Vagina (tissue), 2 donors: ENCODE data around the gene CFTR.

Experiments used
- POLR2A ChIP-seq, 2 donors: fragments of 450-650 bp; IDR thresholded peaks; one replicate each; pipeline ENCODE4 v1.6.1; 2017; ENCODE audit warnings: antibody characterized with exemption in 2 of 2, mild to moderate bottlenecking in 2 of 2, moderate library complexity in 2 of 2
- POLR2AphosphoS5 ChIP-seq, 2 donors: sonication (generic); formaldehyde crosslinking; IDR thresholded peaks; one replicate each; pipeline ENCODE4 v1.9.0; 2017; ENCODE audit warnings: antibody characterized with exemption in 2 of 2, mild to moderate bottlenecking in 2 of 2, low read depth in 1 of 2; ENCODE audit not compliant: insufficient read depth in 1 of 2
- TF ChIP-seq, protein P1 (sequence below), 3 experiments: fragments of 450-650 bp in 2 of 3; fragments of 200-600 bp in 1 of 3; sonication (generic) in 1 of 3; IDR thresholded peaks; one replicate each; pipeline ENCODE4 v1.5.1; 2017 to 2019; ENCODE audit warnings: antibody characterized with exemption in 3 of 3, mild to moderate bottlenecking in 2 of 3, moderate library complexity in 2 of 3

DNA sequence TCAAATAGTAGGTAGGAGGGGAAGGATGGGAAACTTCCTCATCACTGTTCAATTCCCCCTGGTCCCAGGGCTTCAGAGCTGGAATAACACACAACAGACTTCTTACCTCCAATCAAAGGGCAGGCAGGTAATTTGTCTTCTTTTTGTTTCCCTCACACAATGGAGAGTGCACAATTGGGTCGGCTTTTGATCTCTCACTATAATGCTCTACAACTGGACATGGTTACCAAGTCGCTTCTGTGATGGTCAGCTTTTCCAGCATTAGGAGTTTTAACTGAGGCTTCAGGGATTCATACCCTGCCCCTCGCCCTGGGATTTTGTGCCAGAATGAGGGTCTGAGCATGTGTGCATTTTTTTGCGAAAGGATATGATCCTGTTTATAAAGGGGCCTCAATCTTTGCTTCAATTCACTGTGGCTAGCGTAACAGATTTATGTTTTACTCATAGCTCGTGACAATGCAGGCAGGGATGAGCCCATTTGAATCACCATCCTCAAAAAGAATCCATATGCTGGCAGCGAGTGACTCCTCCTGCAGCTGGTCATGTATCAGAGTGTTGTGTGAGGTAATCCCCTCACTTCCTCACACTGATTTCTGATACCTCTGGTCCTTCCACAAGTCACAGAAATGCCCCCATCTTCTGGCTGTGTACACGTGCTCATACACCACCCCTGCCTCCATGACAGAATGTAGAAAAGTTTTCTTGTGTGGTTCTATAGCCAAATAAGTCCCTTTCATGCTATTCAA is 203.8 kb downstream of the CFTR start:
- TF ChIP-seq, protein P1, sequence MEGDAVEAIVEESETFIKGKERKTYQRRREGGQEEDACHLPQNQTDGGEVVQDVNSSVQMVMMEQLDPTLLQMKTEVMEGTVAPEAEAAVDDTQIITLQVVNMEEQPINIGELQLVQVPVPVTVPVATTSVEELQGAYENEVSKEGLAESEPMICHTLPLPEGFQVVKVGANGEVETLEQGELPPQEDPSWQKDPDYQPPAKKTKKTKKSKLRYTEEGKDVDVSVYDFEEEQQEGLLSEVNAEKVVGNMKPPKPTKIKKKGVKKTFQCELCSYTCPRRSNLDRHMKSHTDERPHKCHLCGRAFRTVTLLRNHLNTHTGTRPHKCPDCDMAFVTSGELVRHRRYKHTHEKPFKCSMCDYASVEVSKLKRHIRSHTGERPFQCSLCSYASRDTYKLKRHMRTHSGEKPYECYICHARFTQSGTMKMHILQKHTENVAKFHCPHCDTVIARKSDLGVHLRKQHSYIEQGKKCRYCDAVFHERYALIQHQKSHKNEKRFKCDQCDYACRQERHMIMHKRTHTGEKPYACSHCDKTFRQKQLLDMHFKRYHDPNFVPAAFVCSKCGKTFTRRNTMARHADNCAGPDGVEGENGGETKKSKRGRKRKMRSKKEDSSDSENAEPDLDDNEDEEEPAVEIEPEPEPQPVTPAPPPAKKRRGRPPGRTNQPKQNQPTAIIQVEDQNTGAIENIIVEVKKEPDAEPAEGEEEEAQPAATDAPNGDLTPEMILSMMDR (IDR thresholded peaks at IDR 0.05) = no peak
- no peak for TF ChIP-seq POLR2A (IDR thresholded peaks at IDR 0.05)
- no peak for TF ChIP-seq POLR2AphosphoS5 (IDR thresholded peaks at IDR 0.05; ENCODE audit: insufficient read depth in 1 of 2, low read depth in 1 of 2)
